IPS-11a (cell line): ENCODE results near the gene REXO1.
A peak's percentile ranks its signal among the peaks of the same experiment; 100 is the strongest.
"Not testable (repeated sequence)": the region's sequence is repeated elsewhere in the genome, so short reads cannot be mapped to it uniquely, and the experiment has no call there.

Experiments used
- H3K4me3 ChIP-seq: one replicate; pipeline ENCODE4 v1.5.1; 2013; ENCODE audit warnings: low read depth, low read length, control low read depth

The REXO1 gene

DNA sequence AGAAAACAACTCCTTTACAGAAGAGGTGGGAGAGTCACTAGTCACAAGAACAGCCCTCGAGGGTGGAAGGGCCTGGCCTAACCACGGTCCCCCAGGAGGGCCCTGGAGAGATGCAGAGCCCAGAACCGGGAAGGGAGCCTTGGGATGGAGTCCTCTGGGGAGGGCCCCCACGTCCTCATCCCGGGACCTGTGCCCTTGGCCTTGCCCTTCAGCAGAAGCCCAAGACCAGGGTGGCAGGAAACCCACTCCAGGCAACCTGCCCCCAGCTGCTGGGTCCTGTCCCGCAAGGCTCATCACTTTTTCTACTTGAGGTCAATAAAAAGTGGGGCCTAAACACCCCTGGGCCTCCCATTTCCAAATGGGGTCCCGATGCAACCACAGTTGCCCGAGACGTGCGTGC, 33.9 kb downstream of the REXO1 start:
- H3K4me3 ChIP-seq = no peak overlapping the region

DNA sequence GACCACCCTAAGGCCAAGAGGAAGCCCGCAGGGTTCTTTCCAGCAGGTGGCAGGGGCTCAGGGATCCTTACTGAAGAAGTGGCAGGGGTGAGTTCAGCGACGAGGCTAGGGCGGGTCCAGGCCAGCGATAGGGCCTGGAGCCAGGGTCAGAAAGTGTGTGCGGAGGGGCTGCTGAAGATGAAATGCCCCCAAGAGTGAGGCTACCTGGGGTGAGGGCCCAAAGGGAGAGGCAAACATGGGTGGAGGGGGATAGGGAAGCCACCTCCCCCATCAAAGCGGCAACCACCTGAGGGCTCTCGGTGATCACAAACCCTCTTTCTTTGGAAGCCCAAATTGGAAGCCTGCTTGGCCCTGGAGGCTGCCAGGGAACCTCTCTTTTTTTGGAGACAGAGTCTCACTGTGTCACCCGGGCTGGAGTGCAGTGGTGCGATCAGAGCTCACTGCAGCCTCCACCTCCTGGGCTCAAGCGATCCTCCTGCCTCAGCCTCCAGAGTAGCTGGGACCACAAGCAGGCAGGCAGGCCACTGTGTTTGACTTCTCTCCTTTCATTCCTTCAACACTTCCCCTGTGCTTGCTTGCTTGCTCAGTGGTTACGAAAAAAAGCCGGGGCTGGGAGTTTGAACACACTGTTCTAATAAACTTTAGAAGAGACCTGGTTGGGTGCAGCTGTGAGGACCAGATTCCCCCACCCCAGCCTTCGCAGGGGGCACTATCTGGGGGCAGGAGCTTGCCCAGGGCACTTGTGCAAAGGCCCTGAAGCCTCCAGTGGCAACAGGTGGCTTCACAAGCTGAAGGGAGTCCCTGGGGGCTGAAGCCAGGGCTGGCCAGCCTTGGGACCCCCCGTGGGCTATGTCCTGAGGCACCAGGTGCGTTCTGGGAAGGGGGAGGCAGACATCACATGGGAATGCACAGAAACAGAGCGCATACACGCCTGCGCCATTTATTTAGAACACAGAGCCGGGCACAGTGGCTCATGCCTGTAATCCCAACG, 34.8 kb downstream of the REXO1 start:
- H3K4me3 ChIP-seq = no peak overlapping the region

DNA sequence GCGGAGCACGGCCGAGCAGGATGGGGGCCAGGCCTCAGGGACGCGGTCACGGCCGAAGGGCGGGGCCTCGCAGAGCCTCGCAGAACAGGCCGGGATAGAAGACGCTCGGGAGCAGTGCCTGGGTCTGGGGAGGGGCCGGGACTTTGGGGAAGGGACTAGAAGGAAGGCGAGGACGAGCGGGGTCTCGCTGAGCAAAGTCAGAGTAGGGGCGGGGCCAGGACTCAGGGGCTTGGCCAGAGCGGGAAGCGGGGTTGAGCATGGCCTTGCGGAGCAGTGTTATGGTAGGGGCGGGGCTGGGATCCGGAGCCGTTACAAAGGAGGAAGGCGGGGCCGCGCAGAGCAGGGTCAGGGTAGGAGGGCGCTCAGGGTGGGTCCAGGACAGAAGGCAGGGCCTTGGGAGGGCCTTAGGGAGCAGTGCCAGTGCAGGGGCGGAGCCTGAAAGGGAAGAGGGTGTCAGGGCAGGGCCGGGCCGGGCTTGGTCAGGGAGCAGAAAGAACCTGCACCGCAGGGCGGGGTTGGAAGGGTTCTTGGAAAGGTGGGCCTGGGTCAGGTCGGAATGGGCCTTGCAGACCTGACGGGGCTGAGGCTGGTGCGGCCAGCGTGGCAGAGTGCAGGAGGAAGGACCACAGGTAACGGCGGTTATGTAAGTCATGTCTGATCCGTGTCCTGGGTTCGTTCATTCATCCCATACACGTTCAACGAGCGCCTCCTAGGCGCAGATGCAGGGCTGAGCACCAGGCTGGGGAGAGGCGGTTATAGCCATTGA, 35.7 kb downstream of the REXO1 start:
- H3K4me3 ChIP-seq = peak overlapping the region; percentile 50

DNA sequence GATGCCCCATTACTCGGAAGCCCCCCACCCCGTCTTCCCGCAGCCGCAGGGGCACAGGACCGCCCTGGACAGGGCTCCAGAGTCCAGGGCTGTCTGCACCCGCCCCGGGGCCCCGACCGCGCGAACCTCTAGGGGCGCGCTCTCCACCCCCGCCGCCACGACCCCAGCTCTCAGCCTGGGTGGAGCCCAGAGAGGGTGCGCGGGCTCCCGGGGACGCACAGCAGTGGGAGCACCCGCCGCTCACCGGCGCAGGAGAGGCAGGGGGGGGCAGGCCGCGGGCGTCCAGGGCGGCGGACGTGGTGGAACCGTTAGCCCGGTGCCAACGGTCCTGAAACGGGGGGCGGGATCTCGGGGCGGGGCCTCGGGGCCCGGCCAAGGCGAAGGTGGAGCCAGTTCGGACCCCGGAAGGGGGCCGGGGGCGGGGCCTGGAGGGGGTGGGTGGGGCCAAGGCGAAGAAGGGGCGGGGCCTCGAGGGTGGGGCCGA, 36.3 kb downstream of the REXO1 start, which contains the start of gene ATP8B3:
TSS of gene ATP8B3 (minus strand) at position 335 of the 484 bp plus-strand sequence. CDS start 540 bp downstream, outside the sequence.
- peak within 1 kb of the TSS; percentile 50 for H3K4me3 ChIP-seq

DNA sequence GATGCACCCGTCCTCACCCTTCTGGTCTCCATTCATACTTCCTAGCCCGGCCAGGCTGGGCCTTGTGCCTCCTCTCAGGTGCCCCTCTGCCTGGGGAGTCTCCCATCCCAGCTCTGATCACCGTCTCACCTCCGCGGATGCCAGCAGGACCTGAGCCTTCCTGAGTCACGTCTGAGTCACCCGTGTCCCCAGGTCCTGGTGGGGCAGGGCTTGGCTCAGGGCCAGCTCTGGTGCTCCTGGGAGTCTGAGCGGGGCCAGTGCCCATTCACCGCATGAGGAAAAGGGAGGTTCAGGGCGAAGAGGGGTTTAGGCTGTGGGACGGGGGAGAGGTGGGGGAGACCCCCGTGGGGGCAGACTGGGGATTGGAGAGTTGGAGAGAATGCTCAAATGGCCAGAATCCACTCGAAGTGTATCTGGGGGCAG, 36.8 kb downstream of the REXO1 start:
- H3K4me3 ChIP-seq = no peak overlapping the region

DNA sequence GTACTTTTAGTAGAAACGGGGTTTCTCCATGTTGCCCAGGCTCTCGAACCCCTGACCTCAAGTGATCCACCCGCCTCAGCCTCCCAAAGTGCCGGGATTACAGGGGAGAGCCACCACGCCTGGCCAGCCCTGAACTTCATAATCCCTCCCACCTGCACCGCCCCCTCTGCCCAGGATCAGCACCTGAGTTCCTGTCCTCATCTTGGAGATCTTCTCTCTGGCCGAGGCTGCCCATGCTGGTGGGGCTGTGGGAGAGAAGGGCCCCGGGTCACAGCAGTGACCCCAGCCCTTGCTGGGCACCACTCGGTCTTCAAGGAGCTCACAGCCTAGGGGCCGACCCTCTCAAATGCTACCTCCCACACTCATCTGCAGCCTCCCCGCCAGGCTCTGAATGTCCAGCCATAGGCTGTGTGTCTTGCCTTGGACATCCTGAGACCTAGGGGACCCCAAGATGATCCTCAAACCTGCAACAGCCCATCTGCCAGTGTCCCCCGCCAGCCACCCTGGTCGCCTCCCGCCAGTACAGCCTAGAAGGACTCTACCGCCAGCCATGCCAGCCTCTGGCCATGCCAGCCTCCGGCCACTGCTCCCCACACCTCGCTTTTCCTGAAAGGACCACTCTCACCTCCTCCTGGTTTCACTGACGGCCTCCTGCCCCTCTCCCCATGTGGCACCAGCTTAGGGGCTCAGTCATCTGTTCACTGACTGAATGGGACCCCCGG, 37.7 kb downstream of the REXO1 start:
- no peak overlapping the region for H3K4me3 ChIP-seq

DNA sequence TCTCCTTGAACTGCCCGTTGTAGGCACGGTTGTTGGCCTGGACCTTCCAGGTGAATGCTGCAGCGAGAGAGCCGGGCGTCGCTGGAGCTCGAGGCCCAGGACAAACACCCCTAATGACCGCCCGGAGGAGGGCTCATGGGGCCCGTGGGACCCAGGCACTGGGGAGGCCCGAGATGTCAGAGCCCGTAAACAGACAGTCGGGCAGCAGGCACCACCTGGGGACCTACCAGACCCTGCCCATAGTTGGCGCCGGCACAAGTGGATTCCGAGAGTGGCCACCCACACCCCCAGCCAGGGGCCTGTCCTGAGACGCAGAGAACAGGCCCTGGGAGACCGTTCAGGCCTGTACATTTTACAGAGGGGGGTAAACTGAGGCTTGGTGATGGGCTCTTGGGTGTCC, 38.6 kb downstream of the REXO1 start:
- no peak overlapping the region for H3K4me3 ChIP-seq

DNA sequence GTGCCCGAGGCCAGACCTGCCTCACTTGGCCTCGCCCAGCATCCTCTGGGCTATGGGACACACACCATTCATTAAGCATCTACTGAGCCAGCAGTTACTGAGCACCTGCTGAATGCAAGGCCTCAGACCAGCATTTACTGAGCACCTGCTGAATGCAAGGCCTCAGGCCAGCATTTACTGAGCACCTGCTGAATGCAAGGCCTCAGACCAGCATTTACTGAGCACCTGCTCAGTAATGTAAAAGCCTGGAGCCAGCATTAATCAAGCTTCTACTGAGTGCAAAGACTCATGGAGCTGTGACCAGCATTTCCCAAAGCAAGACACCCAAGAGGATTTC, 39.9 kb downstream of the REXO1 start:
- no peak overlapping the region for H3K4me3 ChIP-seq

DNA sequence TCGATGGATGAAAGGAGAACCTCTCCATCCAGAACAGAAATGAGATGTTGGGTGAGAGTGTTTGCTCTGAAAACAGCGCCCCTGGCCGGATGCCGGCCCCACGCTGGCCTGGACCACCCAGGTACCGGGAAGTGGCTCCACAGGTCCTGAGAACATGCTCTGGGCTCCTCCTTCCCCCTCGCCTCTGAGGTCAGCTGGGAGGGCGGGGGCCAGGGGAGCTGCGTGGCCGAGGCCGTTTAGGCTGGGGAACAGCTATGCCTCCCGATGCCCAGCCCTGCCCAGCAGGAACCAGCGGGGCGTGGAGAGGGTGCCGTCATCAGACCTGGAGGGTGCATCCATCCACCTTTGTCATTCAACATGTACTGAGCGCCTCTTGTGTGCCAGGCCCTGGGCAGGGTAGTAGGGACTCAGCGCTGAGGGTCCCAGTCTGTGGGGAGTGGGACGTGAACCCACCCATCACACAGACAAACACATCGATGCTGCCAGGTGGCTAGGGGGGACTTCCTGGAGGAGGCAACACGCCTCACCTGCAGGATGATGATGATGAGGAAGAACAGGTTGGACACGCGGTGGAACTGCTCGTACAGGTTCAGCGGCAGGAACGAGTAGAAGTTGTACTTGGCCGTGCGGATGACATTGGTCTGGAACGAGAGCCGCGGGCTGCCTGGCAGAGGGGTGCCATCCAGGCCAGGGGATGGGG, 40.4 kb downstream of the REXO1 start:
- no peak overlapping the region for H3K4me3 ChIP-seq

DNA sequence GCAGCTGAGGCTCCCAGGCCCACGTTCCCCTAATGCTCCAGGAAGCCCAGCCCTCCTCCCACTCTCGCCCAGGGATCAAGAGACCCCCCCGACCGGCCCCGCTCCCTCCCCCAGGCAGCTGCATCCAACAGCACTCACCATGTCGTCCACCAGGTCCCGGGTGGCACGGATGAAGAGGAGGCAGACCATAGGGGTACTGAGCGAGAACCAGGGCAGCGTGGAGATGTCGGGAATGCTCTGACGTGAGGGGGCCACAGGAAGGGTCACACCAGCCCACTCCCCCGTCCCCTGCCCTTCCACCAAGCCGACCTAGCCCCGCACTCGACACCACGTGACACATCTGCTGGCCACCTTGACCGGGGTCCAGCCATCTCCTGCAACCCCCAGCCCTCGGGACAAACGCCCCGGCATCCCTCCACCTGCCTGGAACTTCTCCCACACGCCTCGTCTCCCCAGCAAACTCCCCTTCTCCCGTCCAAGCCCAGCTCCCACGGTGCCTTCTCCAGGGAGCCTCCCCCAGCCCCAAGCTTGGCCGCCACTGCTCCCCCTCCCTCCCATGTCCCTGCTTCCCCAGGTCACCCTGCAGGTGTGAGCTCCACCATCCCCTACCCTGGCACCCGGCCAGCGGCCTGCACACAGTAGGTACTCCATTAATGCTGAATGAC, 41.1 kb downstream of the REXO1 start:
- no peak overlapping the region for H3K4me3 ChIP-seq

DNA sequence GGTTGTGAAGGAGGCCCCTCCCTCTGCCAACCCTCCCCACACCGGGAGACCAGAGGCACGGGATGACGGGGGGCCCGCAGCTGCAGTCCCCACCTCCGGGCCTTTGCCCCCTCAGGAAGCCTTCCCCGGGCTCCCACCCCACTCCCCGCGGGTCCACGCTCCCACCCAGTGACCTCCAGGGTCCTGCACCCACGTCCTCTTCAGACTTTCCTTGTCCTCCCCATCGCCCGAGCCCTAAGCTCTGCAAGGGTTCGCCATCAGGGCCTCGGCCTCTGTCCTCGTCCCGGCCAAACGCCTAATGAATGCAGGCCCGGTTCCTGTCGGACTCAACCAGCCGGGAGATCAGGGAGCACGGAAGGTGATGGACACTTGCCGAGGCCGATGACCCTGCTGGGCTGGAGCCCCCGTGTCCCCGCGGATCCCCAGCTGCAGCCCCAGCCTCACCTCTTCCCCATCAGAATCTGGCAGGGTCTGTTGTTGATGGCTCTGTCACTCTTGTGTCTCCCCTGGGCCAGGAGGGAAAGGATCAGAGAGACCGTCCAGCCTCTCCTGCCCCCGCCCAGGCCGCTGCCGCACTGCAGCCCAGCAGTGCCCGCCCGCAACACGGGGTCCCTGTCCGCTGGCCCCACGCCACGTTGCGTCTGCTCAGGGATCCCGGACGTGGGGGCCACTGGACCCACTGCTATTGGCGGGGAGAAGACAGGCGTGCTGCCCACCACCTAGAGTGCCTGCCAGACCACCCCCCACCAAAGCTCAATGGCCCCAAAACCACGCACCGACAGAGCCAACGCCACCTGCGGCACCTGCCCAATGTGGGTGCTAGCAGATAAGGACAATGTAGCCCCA, 41.9 kb downstream of the REXO1 start:
- no peak overlapping the region for H3K4me3 ChIP-seq

DNA sequence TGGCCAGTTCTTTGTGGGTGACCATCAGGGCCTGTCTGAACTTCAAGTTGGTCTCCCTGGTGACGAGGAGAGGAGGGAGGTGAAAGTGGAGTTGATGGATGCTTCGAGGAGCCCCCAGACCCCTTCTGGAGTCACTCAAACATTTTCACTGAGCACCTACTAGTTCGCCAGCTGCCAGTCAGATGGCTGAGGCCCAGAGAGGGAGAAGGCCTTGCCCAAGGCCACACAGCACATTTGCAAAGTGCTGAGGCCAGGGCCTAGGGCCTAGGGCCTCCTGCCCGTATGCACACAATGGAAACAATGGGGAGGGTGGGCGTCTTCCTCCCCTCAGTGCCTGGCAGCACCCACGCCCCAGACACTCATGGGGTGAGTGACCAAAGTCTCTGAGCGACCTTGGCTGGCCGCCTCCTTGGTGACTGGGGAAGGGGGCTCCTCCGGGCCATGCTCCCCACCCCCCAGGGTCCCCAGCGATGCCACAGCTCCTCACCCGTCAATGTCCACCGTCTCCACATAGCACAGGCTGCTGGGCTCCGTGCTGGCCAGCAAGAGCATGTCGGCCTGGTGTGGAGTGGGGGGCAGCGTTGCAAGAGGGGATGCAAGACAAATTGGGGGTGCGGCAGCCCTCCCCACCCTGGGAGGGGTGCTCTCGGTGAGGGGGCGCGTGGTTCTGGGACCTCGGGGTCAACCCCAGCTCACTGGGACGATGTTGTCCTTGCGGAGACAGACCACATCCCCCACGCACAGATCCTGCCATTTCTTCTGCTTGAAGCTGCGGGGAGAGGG, 42.7 kb downstream of the REXO1 start:
- no peak overlapping the region for H3K4me3 ChIP-seq

DNA sequence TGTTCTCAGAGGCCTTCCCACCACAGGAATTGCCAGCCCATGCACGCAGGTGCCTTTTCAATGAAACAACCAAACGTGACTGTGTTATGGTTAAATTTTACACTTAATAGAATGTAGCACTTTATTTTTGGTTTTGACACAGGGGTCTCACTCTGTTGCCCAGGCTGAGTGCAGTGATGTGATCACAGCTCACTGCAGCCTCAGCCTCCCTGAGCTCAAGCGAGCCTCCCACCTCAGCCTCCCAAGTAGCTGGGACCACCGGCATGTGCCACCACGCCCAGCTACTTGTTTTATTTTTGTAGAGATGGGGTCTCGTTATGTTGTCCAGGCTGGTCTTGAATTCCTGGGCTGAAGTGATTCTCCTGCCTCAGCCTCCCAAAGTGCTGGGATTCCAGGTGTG, 43.4 kb downstream of the REXO1 start:
- H3K4me3 ChIP-seq = no peak overlapping the region

DNA sequence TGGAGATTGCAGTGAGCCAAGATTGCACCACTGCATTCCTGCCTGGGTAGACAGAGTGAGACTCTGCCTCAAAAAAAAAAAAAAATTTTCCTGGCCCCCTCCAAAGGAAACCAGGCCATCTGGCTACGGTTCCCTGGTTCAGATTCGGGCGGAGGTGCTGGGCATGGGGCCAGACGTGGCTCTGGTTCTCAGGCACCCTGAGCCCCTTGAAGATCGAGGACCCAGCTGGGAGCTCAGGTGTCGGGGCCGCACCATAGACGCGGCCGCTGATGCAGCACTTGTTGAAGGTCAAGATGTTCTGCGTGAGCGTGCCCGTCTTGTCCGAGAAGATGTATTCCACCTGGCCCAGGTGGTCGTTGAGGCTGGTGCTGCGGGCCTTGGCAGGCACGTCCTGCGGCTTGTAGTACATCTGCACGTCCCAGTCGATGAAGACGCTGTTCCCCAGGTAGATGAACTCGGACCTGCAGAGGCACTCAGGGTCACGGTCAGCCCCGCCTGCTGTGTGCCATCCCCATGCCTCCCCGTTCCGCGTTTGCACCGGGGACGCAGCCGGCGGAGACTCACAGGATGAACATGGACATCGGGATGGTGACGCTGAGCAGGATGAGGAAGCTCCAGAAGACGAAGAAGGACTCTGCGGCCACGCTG, 48.5 kb downstream of the REXO1 start:
- H3K4me3 ChIP-seq = no peak overlapping the region

DNA sequence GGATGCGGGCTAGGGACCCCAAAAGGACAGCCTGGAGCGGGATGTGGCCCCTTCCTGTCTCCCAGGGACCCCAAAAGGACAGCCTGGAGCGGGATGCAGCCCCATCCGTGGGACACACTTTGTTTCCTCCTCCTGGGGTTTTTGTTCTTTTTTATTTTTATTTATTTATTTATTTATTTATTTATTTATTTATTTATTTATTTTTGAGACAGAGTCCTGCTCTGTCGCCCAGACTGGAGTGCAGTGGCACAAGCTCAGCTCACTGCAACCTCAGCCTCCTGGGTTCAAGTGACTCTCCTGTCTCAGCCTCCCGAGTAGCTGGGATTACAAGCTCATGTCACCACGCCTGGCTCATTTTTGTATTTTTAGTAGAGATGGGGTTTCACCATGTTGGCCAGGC, 51.0 kb downstream of the REXO1 start:
- H3K4me3 ChIP-seq = not testable (repeated sequence)

DNA sequence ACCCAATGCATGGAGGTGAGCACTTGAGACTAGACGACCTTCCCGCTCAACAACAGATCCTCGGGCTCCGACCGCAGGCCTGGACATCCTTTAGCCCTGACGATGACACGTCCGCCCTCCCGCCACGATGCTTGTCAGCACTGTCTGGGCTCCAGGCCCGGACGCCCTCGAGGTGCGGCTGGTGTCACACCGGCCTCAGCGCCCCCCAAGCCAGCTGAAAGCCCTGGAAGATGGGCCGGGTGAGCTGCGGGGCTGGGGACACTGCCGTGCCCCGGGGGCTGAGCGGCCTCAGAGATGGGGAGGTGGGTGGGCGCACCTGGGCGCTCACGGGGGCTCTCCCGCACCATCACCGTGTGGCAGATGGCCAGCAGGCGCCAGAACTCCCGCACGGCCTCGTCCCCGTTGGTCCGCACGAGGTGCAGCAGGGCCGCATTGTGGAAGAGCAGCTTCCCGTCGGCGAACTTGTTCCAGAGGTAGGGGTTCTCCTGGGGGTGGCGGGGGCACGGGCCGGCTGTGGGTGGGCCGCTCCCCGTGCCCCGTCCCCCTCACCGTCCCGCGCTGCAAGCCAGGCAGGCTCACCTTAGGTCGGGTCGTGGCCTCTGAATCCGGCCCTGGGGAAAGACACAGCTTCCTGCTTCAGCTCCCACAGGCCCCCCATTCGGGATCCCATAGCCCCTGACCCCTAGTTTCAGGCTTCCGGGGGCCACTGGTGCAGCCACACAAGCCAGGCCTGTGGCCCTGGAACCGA, 51.7 kb downstream of the REXO1 start:
- H3K4me3 ChIP-seq = no peak overlapping the region
